Nephron (organoid): ENCODE measurements around the gene ACVR1.
"Not testable (repeated sequence)": the region's sequence is repeated elsewhere in the genome, so short reads cannot be mapped to it uniquely, and the experiment has no call there.

ENCODE experiments used
- H3K27ac Mint-ChIP-seq, 3 experiments: 2 replicates each; pipeline ENCODE4 v1.8.0; 2020; ENCODE audit warnings: mixed read lengths in 3 of 3, mild to moderate bottlenecking in 2 of 3, moderate library complexity in 1 of 3
- H3K27me3 Mint-ChIP-seq: 2 replicates; pipeline ENCODE4 v1.8.0; 2021; ENCODE audit warnings: low read depth, mild to moderate bottlenecking, moderate library complexity, mixed read lengths
- H3K36me3 Mint-ChIP-seq: 2 replicates; pipeline ENCODE4 v1.8.0; 2020; ENCODE audit warnings: low read depth, mixed read lengths
- H3K4me1 Mint-ChIP-seq: 2 replicates; pipeline ENCODE4 v1.8.0; 2020; ENCODE audit warnings: mixed read lengths
- H3K4me3 Mint-ChIP-seq, 3 experiments: 2 replicates each; pipeline ENCODE4 v1.8.0; 2020; ENCODE audit warnings: mild to moderate bottlenecking in 3 of 3, mixed read lengths in 3 of 3, moderate library complexity in 2 of 3
- H3K9me3 Mint-ChIP-seq: 2 replicates; pipeline ENCODE4 v1.8.0; 2020; ENCODE audit warnings: mixed read lengths
- TF ChIP-seq, protein P1 (sequence below), 3 experiments: fragments of 200-600 bp; sonication (generic); IDR thresholded peaks; one replicate each; pipeline ENCODE4 v1.5.0; 2021; ENCODE audit warnings: antibody characterized with exemption in 3 of 3; ENCODE audit not compliant: unreplicated experiment in 3 of 3

ACVR1 gene

GRCh38 chr2:157732596-157732995 is 143.5 kb downstream of the ACVR1 start:
- H3K9me3 Mint-ChIP-seq = peaks cover 31% of the 10 kb centered on the region

DNA sequence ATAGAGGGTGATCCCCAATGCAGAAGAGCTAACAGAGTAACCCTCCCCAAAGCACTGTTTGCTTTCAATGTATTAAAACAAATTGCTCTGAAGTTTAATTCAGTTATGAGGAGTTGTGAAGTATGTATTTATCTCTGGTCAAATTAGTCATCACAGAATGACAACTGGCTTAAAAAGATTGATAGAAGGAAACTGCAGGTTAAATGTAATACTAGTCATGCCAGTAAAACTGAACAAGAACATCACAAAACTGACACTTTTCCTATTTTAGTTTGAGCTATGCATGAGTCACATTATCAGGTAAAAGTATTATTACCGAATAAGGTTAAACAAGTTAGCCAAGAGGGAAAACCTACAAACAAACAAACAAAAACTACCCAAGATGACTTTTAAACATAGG is 148.4 kb downstream of the ACVR1 start:
- Mint-ChIP-seq H3K27me3 (no peaks in the 10 kb centered on the region), H3K36me3 (peaks cover 91% of the 10 kb centered on the region), H3K9me3 (peaks cover 61% of the 10 kb centered on the region), H3K4me1 (no peaks in the 10 kb centered on the region), H3K27ac (no peak overlapping the region), H3K4me3 (no peak overlapping the region)
- TF ChIP-seq, protein P1, sequence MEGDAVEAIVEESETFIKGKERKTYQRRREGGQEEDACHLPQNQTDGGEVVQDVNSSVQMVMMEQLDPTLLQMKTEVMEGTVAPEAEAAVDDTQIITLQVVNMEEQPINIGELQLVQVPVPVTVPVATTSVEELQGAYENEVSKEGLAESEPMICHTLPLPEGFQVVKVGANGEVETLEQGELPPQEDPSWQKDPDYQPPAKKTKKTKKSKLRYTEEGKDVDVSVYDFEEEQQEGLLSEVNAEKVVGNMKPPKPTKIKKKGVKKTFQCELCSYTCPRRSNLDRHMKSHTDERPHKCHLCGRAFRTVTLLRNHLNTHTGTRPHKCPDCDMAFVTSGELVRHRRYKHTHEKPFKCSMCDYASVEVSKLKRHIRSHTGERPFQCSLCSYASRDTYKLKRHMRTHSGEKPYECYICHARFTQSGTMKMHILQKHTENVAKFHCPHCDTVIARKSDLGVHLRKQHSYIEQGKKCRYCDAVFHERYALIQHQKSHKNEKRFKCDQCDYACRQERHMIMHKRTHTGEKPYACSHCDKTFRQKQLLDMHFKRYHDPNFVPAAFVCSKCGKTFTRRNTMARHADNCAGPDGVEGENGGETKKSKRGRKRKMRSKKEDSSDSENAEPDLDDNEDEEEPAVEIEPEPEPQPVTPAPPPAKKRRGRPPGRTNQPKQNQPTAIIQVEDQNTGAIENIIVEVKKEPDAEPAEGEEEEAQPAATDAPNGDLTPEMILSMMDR (IDR thresholded peaks at IDR 0.05; ENCODE audit: unreplicated experiment in 3 of 3) = no peak

More at GRCh38 chr2:157732596-157732995, 143.5 kb downstream of the ACVR1 start:
- Mint-ChIP-seq H3K27ac (no peak overlapping the region), H3K4me3 (no peak overlapping the region), H3K36me3 (peaks cover 93% of the 10 kb centered on the region), H3K4me1 (no peaks in the 10 kb centered on the region), H3K27me3 (no peaks in the 10 kb centered on the region)
- TF ChIP-seq, protein P1 (IDR thresholded peaks at IDR 0.05; ENCODE audit: unreplicated experiment in 3 of 3) = no peak

GRCh38 chr2:157726946-157727345 is 149.2 kb downstream of the ACVR1 start:
- Mint-ChIP-seq H3K4me3 (no peak overlapping the region), H3K9me3 (peaks cover 65% of the 10 kb centered on the region), H3K4me1 (no peaks in the 10 kb centered on the region), H3K36me3 (peaks cover 91% of the 10 kb centered on the region), H3K27ac (no peak overlapping the region), H3K27me3 (no peaks in the 10 kb centered on the region)
- TF ChIP-seq, protein P1 (IDR thresholded peaks at IDR 0.05; ENCODE audit: unreplicated experiment in 3 of 3) = no peak

DNA sequence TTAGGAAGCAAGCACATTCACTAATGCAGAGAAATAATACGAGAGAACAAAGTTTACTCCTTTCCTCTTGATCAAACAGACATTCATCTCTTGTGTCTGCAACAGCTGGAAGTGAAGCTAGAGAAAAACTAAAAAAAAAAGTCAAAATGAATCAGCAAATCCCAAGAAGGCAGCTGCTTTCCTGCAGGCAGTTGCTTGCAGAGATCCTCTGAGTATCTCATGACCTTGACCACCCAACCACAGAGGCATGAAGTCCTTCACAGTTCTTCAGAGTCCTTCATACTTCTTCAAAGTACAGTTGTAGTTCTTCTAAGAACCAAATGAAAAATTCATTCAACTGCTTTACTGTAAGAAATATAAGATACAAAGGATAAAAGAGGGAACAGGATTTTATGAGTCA is 150.3 kb downstream of the ACVR1 start:
- no peaks in the 10 kb centered on the region for H3K4me1 Mint-ChIP-seq
- H3K27ac Mint-ChIP-seq = no peak overlapping the region
- H3K9me3 Mint-ChIP-seq = peaks cover 69% of the 10 kb centered on the region
- no peak overlapping the region for H3K4me3 Mint-ChIP-seq
- peaks cover 89% of the 10 kb centered on the region for H3K36me3 Mint-ChIP-seq
- no peaks in the 10 kb centered on the region for H3K27me3 Mint-ChIP-seq
- TF ChIP-seq, protein P1 (IDR thresholded peaks at IDR 0.05; ENCODE audit: unreplicated experiment in 3 of 3) = no peak

DNA sequence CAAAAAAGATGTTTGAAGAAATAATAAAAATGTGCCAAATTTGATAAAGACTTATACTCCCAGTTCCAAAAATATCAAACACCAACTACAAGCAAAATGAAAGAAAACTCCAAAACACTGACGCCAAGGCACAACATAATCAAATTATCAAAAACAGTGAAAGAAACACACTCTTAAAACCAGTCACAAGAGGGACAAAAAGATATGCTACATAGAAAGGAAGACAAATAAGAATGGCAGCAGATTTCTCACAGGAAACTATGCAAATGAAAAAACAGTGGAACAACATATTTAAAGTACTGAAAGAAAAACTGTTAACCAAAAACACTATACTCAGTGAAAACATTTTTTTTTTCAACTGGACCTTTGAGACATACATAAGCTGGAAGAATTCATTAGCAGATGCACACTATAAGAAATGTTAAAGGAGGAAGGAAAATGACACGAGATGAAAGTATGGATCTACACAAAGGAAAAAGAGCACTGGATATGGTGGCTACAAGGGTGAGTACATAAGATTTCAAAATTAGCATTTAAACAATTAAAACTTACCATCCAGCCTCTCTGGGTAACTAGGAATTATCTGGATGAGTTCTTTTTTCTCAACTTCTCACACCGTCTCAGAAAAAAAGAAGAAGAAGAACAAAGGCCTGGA is 153.4 kb downstream of the ACVR1 start:
- no peak overlapping the region for H3K27ac Mint-ChIP-seq
- TF ChIP-seq, protein P1 (IDR thresholded peaks at IDR 0.05; ENCODE audit: unreplicated experiment in 3 of 3) = no peak
- no peaks in the 10 kb centered on the region for H3K4me1 Mint-ChIP-seq
- H3K4me3 Mint-ChIP-seq = no peak overlapping the region
- peaks cover 55% of the 10 kb centered on the region for H3K9me3 Mint-ChIP-seq
- H3K36me3 Mint-ChIP-seq = peaks cover 83% of the 10 kb centered on the region
- H3K27me3 Mint-ChIP-seq = no peaks in the 10 kb centered on the region

- Mint-ChIP-seq H3K4me3 (no peak overlapping the region), H3K36me3 (peaks cover 78% of the 10 kb centered on the region), H3K27ac (no peak overlapping the region), H3K4me1 (no peaks in the 10 kb centered on the region), H3K9me3 (peaks cover 45% of the 10 kb centered on the region), H3K27me3 (no peaks in the 10 kb centered on the region)
- TF ChIP-seq, protein P1 (IDR thresholded peaks at IDR 0.05; ENCODE audit: unreplicated experiment in 3 of 3) = no peak
These were observed 155.6 kb downstream of the ACVR1 start for GRCh38 chr2:157720504-157720903.

GRCh38 chr2:157704653-157705052 is 171.5 kb downstream of the ACVR1 start:
- not testable (repeated sequence) for H3K4me3 Mint-ChIP-seq, H3K4me1 Mint-ChIP-seq, H3K27ac Mint-ChIP-seq, H3K27me3 Mint-ChIP-seq
- Mint-ChIP-seq H3K36me3 (peaks cover 22% of the 10 kb centered on the region), H3K9me3 (peaks cover 66% of the 10 kb centered on the region)

DNA sequence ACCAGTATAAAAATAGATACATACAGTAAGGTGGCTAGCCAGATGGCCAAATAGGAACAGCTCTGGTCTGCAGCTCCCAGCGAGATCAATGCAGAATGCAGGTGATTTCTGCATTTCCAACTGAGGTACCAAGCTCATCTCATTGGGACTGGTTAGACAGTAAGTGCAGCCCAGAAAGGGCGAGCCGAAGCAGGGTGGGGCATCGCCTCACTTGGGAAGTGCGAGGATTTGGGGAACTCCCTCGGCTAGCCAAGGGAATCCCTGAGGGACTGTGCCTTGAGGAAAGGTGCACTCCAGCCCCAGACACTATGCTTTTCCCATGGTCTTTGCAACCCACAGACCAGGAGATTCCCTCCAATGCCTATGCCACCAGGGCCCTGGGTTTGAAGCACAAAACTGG is 172.0 kb downstream of the ACVR1 start:
- H3K9me3 Mint-ChIP-seq = peaks cover 62% of the 10 kb centered on the region
- H3K27me3 Mint-ChIP-seq, H3K27ac Mint-ChIP-seq, H3K4me3 Mint-ChIP-seq, H3K4me1 Mint-ChIP-seq: not testable (repeated sequence)
- H3K36me3 Mint-ChIP-seq = peaks cover 22% of the 10 kb centered on the region
